Kidney (tissue), 14 donors: Measurements from ENCODE around the gene PLEKHS1. TPM values are rescaled to one million over a fixed set of nuclear protein-coding genes. Genes with fewer than 3 reads are reported as not detected.
A peak's percentile ranks its signal among the peaks of the same experiment; 100 is the strongest.

ENCODE experiments used
- DNase-seq, 5 donors: peaks; one replicate each; pipeline ENCODE4 v3.0.0-alpha.2; 2013 to 2020
- FAIRE-seq: peaks from 2 replicates; lab custom pipeline; 2012; peaks lifted over from hg19 to GRCh38; lab: Jason Lieb, UNC
- H3K27ac ChIP-seq, 2 donors: one replicate each; pipeline ENCODE4 v1.7.0; 2013; ENCODE audit warnings: low read depth in 2 of 2, low read length in 2 of 2, inconsistent platforms in 1 of 2
- H3K27me3 ChIP-seq: one replicate; pipeline ENCODE4 v1.7.1; 2013; ENCODE audit warnings: low read length, inconsistent platforms; ENCODE audit not compliant: control insufficient read depth, insufficient read depth
- H3K36me3 ChIP-seq, 3 donors: one replicate each; pipeline versions ENCODE4 v1.7.0 to v1.7.1; 2013; ENCODE audit warnings: low read length in 3 of 3, control low read depth in 1 of 3, inconsistent platforms in 1 of 3; ENCODE audit not compliant: insufficient read depth in 3 of 3, control insufficient read depth in 2 of 3
- H3K4me1 ChIP-seq, 3 donors: one replicate each; pipeline versions ENCODE4 v1.7.0 to v1.7.1; 2013; ENCODE audit warnings: low read length in 3 of 3, inconsistent platforms in 1 of 3, low read depth in 1 of 3; ENCODE audit not compliant: control insufficient read depth in 2 of 3, insufficient read depth in 2 of 3
- H3K4me3 ChIP-seq, 3 donors: one replicate each; pipeline versions ENCODE4 v1.7.0 to v1.8.1; 2013; ENCODE audit warnings: low read length in 3 of 3, control low read depth in 1 of 3, inconsistent platforms in 1 of 3
- H3K9ac ChIP-seq, 3 donors: one replicate each; pipeline versions ENCODE4 v1.7.0 to v1.7.1; 2013; ENCODE audit warnings: low read length in 3 of 3, control low read depth in 1 of 3, inconsistent platforms in 1 of 3
- H3K9me3 ChIP-seq, 3 donors: one replicate each; pipeline versions ENCODE4 v1.7.0 to v1.7.1; 2013; ENCODE audit warnings: low read length in 3 of 3, control low read depth in 1 of 3, inconsistent platforms in 1 of 3; ENCODE audit not compliant: control insufficient read depth in 2 of 3, insufficient read depth in 1 of 3
- CTCF ChIP-seq: IDR thresholded peaks from 3 replicates; pipeline ENCODE4 v1.5.1; 2012; ENCODE audit warnings: mild to moderate bottlenecking, moderate library complexity, borderline replicate concordance; ENCODE audit not compliant: insufficient read depth; ENCODE audit errors: extremely low read depth
- intact Hi-C: fragments of 100-400 bp; cut with DNase I; formaldehyde crosslinking; loops from one replicate; pipeline ENCODE4 v1.11.1; 2022
- polyA plus RNA-seq: library from polyadenylated mRNA; stranded (reverse); fragments of 350-450 nt; fragmentation: Illumina TruSeq; extraction: RNeasy Lipid Tissue Mini Kit (QIAGEN cat#74804); gene quantifications from one replicate; pipeline ENCODE4 v1.2.3, GENCODE V29; 2014; ENCODE audit warnings: low read depth, low replicate concordance; ENCODE audit not compliant: insufficient read depth
- total RNA-seq: library from RNA; stranded (reverse); fragmentation: NEBNext Ultra II Directional; extraction: Animal tissue kit (Norgen Biotek cat#: 25700); gene quantifications from one replicate; pipeline ENCODE4 v1.2.1, GENCODE V29; 2021
- donor health status: control.
- donor health status: control.
- donor health status: control.
- donor health status: control.
- donor health status: control.
- donor health status: DM: yes; HTN: yes; CAD: no.
- donor health status: Normal renal cell carcinoma (clear cell type).

PLEKHS1 gene
- total and polyA plus RNA-seq, 2 donors from 2014 or later = 0.17 to 0.41 TPM

- intact Hi-C loops = no loop called here
Observed at GRCh38 chr10:113706623-113707022, 44.9 kb upstream of the PLEKHS1 start.

GRCh38 chr10:113708640-113709039 lies 42.8 kb upstream of the PLEKHS1 start:
- peaks cover 0 to 22% (median 17%) of the 10 kb centered on the region in 3 donors for H3K4me1 ChIP-seq
- TF ChIP-seq CTCF = no peak
- intact Hi-C loops = no loop called here
- FAIRE-seq = no peak
- H3K27ac ChIP-seq = no peak overlapping the region
- peaks cover 0 to 6% (median 0%) of the 10 kb centered on the region in 3 donors for H3K36me3 ChIP-seq
- no peak overlapping the region for H3K4me3 ChIP-seq
- no peak for DNase-seq
- H3K27me3 ChIP-seq = no peaks in the 10 kb centered on the region
- peak overlapping the region in 1 of 3 donors; percentile 35 for H3K9ac ChIP-seq
- H3K9me3 ChIP-seq = no peaks in the 10 kb centered on the region

More at GRCh38 chr10:113706623-113707022, 44.9 kb upstream of the PLEKHS1 start:
- H3K9me3 ChIP-seq = no peaks in the 10 kb centered on the region
- DNase-seq = no peak
- no peaks in the 10 kb centered on the region for H3K27me3 ChIP-seq
- peaks cover 0 to 6% (median 0%) of the 10 kb centered on the region in 3 donors for H3K36me3 ChIP-seq
- no peak for FAIRE-seq
- peaks cover 0 to 22% (median 15%) of the 10 kb centered on the region in 3 donors for H3K4me1 ChIP-seq
- TF ChIP-seq CTCF = no peak
- H3K4me3 ChIP-seq = no peak overlapping the region
- H3K27ac ChIP-seq = no peak overlapping the region
- H3K9ac ChIP-seq = no peak overlapping the region

GRCh38 chr10:113709221-113709838 lies 42.2 kb upstream of the PLEKHS1 start:
- H3K36me3 ChIP-seq = peaks cover 0 to 6% (median 0%) of the 10 kb centered on the region in 3 donors
- no peaks in the 10 kb centered on the region for H3K9me3 ChIP-seq
- peaks cover 0 to 22% (median 17%) of the 10 kb centered on the region in 3 donors for H3K4me1 ChIP-seq
- peak overlapping the region in 1 of 3 donors; percentile 35 for H3K9ac ChIP-seq
- peak overlapping the region in 1 of 2 donors; percentile 28 for H3K27ac ChIP-seq
- H3K4me3 ChIP-seq = peak overlapping the region in 1 of 3 donors; percentile 27
- TF ChIP-seq CTCF = no peak
- no peak for DNase-seq
- no peaks in the 10 kb centered on the region for H3K27me3 ChIP-seq
- no peak for FAIRE-seq
- intact Hi-C loops = no loop called here
